GM21423 (cell line): ENCODE measurements around the gene AGXT2.
"Not testable (repeated sequence)": the region's sequence is repeated elsewhere in the genome, so short reads cannot be mapped to it uniquely, and the experiment has no call there.

Source experiments
- ATAC-seq: cut with Tn5 transposase; IDR thresholded peaks from one replicate; pipeline ENCODE4 v1.9.1; 2021; ENCODE audit warnings: mild to moderate bottlenecking, moderate library complexity; ENCODE audit not compliant: unreplicated experiment

Gene AGXT2

GRCh38 chr5:35056686-35057085, 8.9 kb upstream of the AGXT2 start:
- no peak for ATAC-seq

GRCh38 chr5:35052838-35053237, 5.1 kb upstream of the AGXT2 start:
- no peak for ATAC-seq

GRCh38 chr5:35050541-35051126, 2.9 kb upstream of the AGXT2 start:
- ATAC-seq, result no peak

- ATAC-seq, result no peak
Observed at GRCh38 chr5:35048910-35049309, 1.2 kb upstream of the AGXT2 start.

GRCh38 chr5:35046774-35047173, 975 bp downstream of the AGXT2 start:
- ATAC-seq, result no peak

GRCh38 chr5:35045280-35045679, 2.5 kb downstream of the AGXT2 start:
- ATAC-seq, result no peak

GRCh38 chr5:35044649-35045048, 3.1 kb downstream of the AGXT2 start:
- no peak for ATAC-seq

GRCh38 chr5:35042781-35043180, 5.0 kb downstream of the AGXT2 start:
- no peak for ATAC-seq

GRCh38 chr5:35041261-35041660, 6.5 kb downstream of the AGXT2 start:
- no peak for ATAC-seq

- no peak for ATAC-seq
Observed at GRCh38 chr5:35038891-35039290, 8.9 kb downstream of the AGXT2 start.

GRCh38 chr5:35036536-35036935, 11.2 kb downstream of the AGXT2 start:
- no peak for ATAC-seq

- not testable (repeated sequence) for ATAC-seq
Observed at GRCh38 chr5:35035929-35036328, 11.8 kb downstream of the AGXT2 start.

- no peak for ATAC-seq
Observed at GRCh38 chr5:35035271-35035670, 12.5 kb downstream of the AGXT2 start.

GRCh38 chr5:35032356-35032755, 15.4 kb downstream of the AGXT2 start:
- no peak for ATAC-seq

- no peak for ATAC-seq
Observed at GRCh38 chr5:35031276-35031675, 16.5 kb downstream of the AGXT2 start.

GRCh38 chr5:35030426-35031100, 17.2 kb downstream of the AGXT2 start:
- no peak for ATAC-seq

- ATAC-seq, result no peak
Observed at GRCh38 chr5:35029333-35029732, 18.4 kb downstream of the AGXT2 start.

- ATAC-seq, result no peak
Observed at GRCh38 chr5:35026941-35027340, 20.8 kb downstream of the AGXT2 start.

GRCh38 chr5:35026280-35026840, 21.4 kb downstream of the AGXT2 start:
- no peak for ATAC-seq

GRCh38 chr5:35024911-35025510, 22.7 kb downstream of the AGXT2 start:
- ATAC-seq, result no peak

GRCh38 chr5:35023391-35024178, 24.2 kb downstream of the AGXT2 start:
- ATAC-seq, result no peak
